ENCODE measurements around the gene MRPL52. TPM values are rescaled to one million over a fixed set of nuclear protein-coding genes. Genes with fewer than 3 reads are reported as not detected.

The MRPL52 gene
- total and polyA plus RNA-seq, 2 donors (not counting 3 experiments of a cell fraction or from before 2014, with no cell fraction given) = 81.1 to 174 TPM

DNA sequence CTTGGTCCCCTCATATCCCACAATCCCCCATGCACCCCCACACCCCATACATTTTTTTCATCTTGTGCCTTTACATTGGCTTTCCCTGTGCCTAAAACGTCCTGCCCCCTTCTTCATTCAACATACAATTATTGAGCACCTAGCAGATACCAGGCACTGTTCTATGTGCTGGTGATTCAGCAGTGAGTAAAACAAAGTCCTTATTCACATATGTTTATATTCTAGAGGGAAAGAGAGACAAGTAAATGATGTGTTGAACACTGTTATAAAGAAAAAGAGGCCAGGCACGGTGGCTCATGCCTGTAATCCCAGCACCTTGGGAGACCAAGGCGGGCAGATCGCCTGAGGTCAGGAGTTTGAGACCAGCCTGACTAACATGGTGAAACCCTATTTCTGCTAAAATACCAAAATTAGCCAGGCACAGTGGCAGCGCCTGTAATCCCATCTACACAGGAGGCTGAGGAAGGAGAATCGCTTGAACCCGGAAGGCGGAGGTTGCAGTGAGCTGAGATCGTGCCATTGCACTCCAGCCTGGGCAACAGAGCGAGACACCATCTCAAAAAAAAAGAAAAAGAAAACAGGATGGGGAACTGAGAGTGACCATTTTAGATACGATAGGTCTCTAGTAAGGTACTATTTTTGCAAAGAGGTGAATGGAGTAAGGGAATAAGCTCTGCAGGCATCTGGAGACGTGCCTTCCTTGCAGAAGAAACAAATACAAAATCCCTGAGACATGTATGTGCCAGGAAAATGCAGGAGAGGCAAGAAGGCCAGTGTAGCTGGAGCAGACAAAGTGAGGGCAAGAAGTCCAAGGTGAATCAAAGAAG is 26.6 kb upstream of the MRPL52 start:
- Histone ChIP-seq H3K79me2 (ENCODE audit: control insufficient read depth, insufficient read depth, low read length) (no peaks in the 10 kb centered on the region), H3K4me2 (ENCODE audit: insufficient read depth, low read length) (no peak overlapping the region), H4K20me1 (replicated peaks; ENCODE audit: control insufficient read depth, extremely low read depth, insufficient read depth, low read length) (no peaks in the 10 kb centered on the region), H3K9me3 (replicated peaks; ENCODE audit: control insufficient read depth, insufficient read depth, low read length) (no peaks in the 10 kb centered on the region), H3K9ac (replicated peaks; ENCODE audit: extremely low read depth, insufficient read depth, low read length) (no peak overlapping the region), H3K36me3 (ENCODE audit: control insufficient read depth in 2 of 2, extremely low read depth in 1 of 2, insufficient read depth in 2 of 2, low read length in 2 of 2) (no peaks in the 10 kb centered on the region), H3K27ac (ENCODE audit: insufficient read depth, low read depth, low read length) (no peak overlapping the region), H3K9me1 (replicated peaks; ENCODE audit: control insufficient read depth, extremely low read depth, insufficient read depth, low read length) (no peaks in the 10 kb centered on the region), H3K4me3 (replicated peaks in 1 of 3; ENCODE audit: insufficient read depth in 1 of 3, low read depth in 1 of 3, low read length in 3 of 3) (no peak overlapping the region), H2AFZ (ENCODE audit: low read depth, low read length) (no peak overlapping the region), H3K4me1 (ENCODE audit: control insufficient read depth, extremely low read depth, insufficient read depth, low read length) (no peaks in the 10 kb centered on the region), H3K27me3 (ENCODE audit: control insufficient read depth in 2 of 2, insufficient read depth in 2 of 2, low read length in 2 of 2) (no peaks in the 10 kb centered on the region)
- DNase-seq (ENCODE audit: low read depth, low spot score) (no peak), FAIRE-seq (no peak)
- dilution Hi-C loops (cut with MboI; ENCODE audit: extremely low pct_ligation_motif_present, low sequenced_read_pairs) = no loop called here
- ChIA-PET CTCF (no interaction called here), POLR2A (no interaction called here)
- no peak for TF ChIP-seq GATA2 (IDR thresholded peaks at IDR 0.05; ENCODE audit: insufficient read depth, insufficient read length, low read depth, low read length)
- no peak for TF ChIP-seq MYC (IDR thresholded peaks at IDR 0.05; ENCODE audit: low read depth, low read length)
- no peak for TF ChIP-seq MAX (IDR thresholded peaks at IDR 0.05; ENCODE audit: insufficient read depth, insufficient read length)
- no peak for TF ChIP-seq CTCF (IDR thresholded peaks at IDR 0.05; ENCODE audit: extremely low read depth in 1 of 2, insufficient read depth in 1 of 2, low read depth in 1 of 2, low read length in 2 of 2)
- no peak for TF ChIP-seq FOS (IDR thresholded peaks at IDR 0.05; ENCODE audit: borderline replicate concordance, insufficient read depth, low read length)
- no peak for TF ChIP-seq JUN (IDR thresholded peaks at IDR 0.05; ENCODE audit: borderline replicate concordance, insufficient read depth, insufficient read length, low read depth)
- TF ChIP-seq POLR2AphosphoS5 (IDR thresholded peaks at IDR 0.05; ENCODE audit: insufficient read depth, low read depth, low read length) = no peak
- no TSS peak for BruUV-seq (replicated peaks)
- intact Hi-C loops (cut with micrococcal nuclease) = no loop called here
